Measurements from ENCODE around the gene FARSB.

FARSB gene

GRCh38 chr2:222688917-222689316 is 33.0 kb upstream of the FARSB start:
- peaks cover 3% of the 10 kb centered on the region; the same call in 1 of the 2 replicates for H3K4me1 ChIP-seq (ENCODE audit: control insufficient read depth, low read length)
- no peaks in the 10 kb centered on the region for H3K79me2 ChIP-seq (ENCODE audit: control insufficient read depth, low read length)
- peaks cover 14% of the 10 kb centered on the region; the same call in 1 of the 2 replicates for H3K27me3 ChIP-seq (ENCODE audit: control insufficient read depth, low read length)
- H3K4me2 ChIP-seq (ENCODE audit: low read length) = no peak overlapping the region
- no peak overlapping the region for H3K4me3 ChIP-seq (ENCODE audit: low read length)
- H3K9me3 ChIP-seq (ENCODE audit: control insufficient read depth, insufficient read depth, low read length) = no peaks in the 10 kb centered on the region
- no peak overlapping the region for H3K27ac ChIP-seq (ENCODE audit: low read depth, low read length)
- no peaks in the 10 kb centered on the region for H3K36me3 ChIP-seq (ENCODE audit: control insufficient read depth, low read length)
- H4K20me1 ChIP-seq (ENCODE audit: control insufficient read depth, insufficient read depth, low read depth, low read length) = no peaks in the 10 kb centered on the region
- H3F3A ChIP-seq (ENCODE audit: control insufficient read depth, insufficient read depth) = no peaks in the 10 kb centered on the region
- TF ChIP-seq CTCF (IDR thresholded peaks at IDR 0.05; ENCODE audit: low read depth, low read length, poor library complexity, severe bottlenecking) = no peak
- no peaks in the 10 kb centered on the region for H3K9me2 ChIP-seq (replicated peaks; ENCODE audit: control insufficient read depth, low read length)

GRCh38 chr2:222686086-222686750 is 30.3 kb upstream of the FARSB start:
- Histone ChIP-seq H3K9me2 (replicated peaks; ENCODE audit: control insufficient read depth, low read length) (no peaks in the 10 kb centered on the region), H3F3A (ENCODE audit: control insufficient read depth, insufficient read depth) (no peaks in the 10 kb centered on the region), H3K27me3 (ENCODE audit: control insufficient read depth, low read length) (peaks cover 17% of the 10 kb centered on the region), H3K36me3 (ENCODE audit: control insufficient read depth, low read length) (no peaks in the 10 kb centered on the region), H3K9me3 (ENCODE audit: control insufficient read depth, insufficient read depth, low read length) (no peaks in the 10 kb centered on the region), H3K4me2 (ENCODE audit: low read length) (no peak overlapping the region), H4K20me1 (ENCODE audit: control insufficient read depth, insufficient read depth, low read depth, low read length) (no peaks in the 10 kb centered on the region), H3K79me2 (ENCODE audit: control insufficient read depth, low read length) (no peaks in the 10 kb centered on the region), H3K4me1 (ENCODE audit: control insufficient read depth, low read length) (peaks cover 3% of the 10 kb centered on the region; the same call in 1 of the 2 replicates), H3K27ac (ENCODE audit: low read depth, low read length) (no peak overlapping the region), H3K4me3 (ENCODE audit: low read length) (no peak overlapping the region)
- TF ChIP-seq CTCF (IDR thresholded peaks at IDR 0.05; ENCODE audit: low read depth, low read length, poor library complexity, severe bottlenecking) (no peak), EZH2phosphoT487 (IDR thresholded peaks at IDR 0.05; ENCODE audit: borderline replicate concordance, low read length) (no peak)

- H4K20me1 ChIP-seq (ENCODE audit: control insufficient read depth, insufficient read depth, low read depth, low read length) = no peaks in the 10 kb centered on the region
- no peaks in the 10 kb centered on the region for H3K4me1 ChIP-seq (ENCODE audit: control insufficient read depth, low read length)
- no peaks in the 10 kb centered on the region for H3K9me3 ChIP-seq (ENCODE audit: control insufficient read depth, insufficient read depth, low read length)
- no peak overlapping the region for H3K4me2 ChIP-seq (ENCODE audit: low read length)
- TF ChIP-seq CTCF (IDR thresholded peaks at IDR 0.05; ENCODE audit: low read depth, low read length, poor library complexity, severe bottlenecking) (no peak), EZH2phosphoT487 (IDR thresholded peaks at IDR 0.05; ENCODE audit: borderline replicate concordance, low read length) (no peak)
- no peaks in the 10 kb centered on the region for H3K9me2 ChIP-seq (replicated peaks; ENCODE audit: control insufficient read depth, low read length)
- H3K27ac ChIP-seq (ENCODE audit: low read depth, low read length) = no peak overlapping the region
- no peak overlapping the region for H3K4me3 ChIP-seq (ENCODE audit: low read length)
- no peaks in the 10 kb centered on the region for H3K36me3 ChIP-seq (ENCODE audit: control insufficient read depth, low read length)
- no peaks in the 10 kb centered on the region for H3F3A ChIP-seq (ENCODE audit: control insufficient read depth, insufficient read depth)
- no peaks in the 10 kb centered on the region for H3K79me2 ChIP-seq (ENCODE audit: control insufficient read depth, low read length)
- H3K27me3 ChIP-seq (ENCODE audit: control insufficient read depth, low read length) = peaks cover 27% of the 10 kb centered on the region
Measured at GRCh38 chr2:222683805-222684204, 27.9 kb upstream of the FARSB start.

All from DOHH2 (cell line).